ENCODE results near the gene MYO10.

DNA sequence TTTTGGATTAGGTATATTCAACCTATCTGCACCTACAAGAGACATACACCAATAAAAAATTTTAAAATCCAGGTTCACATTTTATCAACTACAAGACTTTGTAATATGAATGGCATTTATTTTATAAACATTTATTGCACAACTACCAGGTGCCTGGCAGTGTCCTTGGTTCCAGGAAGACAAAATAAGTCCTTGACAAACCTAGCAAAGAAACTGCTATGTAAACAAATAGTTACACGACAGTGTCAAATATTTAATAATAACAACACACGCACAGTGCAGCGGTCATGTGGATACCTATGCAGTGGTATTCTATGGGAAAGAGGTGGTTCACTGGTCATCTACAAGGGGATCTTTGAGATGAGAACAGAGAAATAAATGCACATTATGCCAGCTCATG is 120.7 kb downstream of the MYO10 start:
- TF ChIP-seq, protein P1, sequence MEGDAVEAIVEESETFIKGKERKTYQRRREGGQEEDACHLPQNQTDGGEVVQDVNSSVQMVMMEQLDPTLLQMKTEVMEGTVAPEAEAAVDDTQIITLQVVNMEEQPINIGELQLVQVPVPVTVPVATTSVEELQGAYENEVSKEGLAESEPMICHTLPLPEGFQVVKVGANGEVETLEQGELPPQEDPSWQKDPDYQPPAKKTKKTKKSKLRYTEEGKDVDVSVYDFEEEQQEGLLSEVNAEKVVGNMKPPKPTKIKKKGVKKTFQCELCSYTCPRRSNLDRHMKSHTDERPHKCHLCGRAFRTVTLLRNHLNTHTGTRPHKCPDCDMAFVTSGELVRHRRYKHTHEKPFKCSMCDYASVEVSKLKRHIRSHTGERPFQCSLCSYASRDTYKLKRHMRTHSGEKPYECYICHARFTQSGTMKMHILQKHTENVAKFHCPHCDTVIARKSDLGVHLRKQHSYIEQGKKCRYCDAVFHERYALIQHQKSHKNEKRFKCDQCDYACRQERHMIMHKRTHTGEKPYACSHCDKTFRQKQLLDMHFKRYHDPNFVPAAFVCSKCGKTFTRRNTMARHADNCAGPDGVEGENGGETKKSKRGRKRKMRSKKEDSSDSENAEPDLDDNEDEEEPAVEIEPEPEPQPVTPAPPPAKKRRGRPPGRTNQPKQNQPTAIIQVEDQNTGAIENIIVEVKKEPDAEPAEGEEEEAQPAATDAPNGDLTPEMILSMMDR (IDR thresholded peaks at IDR 0.05): no peak
- TF ChIP-seq POLR2A (IDR thresholded peaks at IDR 0.05): no peak
